ENCODE results near the gene ROMO1. TPM values are rescaled to one million over a fixed set of nuclear protein-coding genes. Genes with fewer than 3 reads are reported as not detected.
"Not testable (repeated sequence)": the region's sequence is repeated elsewhere in the genome, so short reads cannot be mapped to it uniquely, and the experiment has no call there.

Gene ROMO1
- total RNA-seq, 1 experiment from 2014 or later = 213 TPM

DNA sequence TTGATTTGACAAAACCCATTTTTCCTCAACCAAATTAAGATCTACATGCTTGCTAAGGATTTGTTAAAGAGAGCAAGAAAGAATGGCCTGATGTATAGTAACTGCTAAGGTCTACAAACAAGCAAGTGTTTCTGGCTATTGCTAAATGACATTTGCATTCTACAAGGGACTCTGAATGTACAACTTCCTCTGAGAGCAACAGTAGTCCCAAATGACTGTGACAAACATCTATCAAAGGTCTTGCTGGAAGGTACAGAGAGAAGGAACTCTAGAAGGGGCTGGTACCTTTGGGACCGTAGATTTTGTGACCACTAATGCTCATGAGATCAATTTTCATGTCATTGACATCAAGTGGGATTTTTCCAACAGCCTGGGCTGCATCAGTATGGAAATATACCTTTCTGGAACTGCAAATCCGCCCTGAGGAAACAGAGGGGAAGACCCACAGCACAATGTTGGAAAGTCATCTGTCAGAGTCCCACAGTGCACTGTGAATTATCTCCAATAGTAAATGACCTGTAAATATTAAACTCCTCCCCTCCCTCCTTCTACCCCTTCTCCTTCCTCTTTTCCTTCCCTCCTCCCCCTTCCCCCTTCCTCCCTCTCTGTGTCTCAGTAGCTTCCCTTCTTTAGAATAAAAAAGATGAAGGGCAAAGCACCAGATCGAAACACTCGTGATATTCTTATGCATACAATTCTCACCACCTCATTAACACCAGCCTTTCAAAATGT, 18.6 kb upstream of the ROMO1 start:
- DNase-seq (ENCODE audit: low read depth) = no peak

DNA sequence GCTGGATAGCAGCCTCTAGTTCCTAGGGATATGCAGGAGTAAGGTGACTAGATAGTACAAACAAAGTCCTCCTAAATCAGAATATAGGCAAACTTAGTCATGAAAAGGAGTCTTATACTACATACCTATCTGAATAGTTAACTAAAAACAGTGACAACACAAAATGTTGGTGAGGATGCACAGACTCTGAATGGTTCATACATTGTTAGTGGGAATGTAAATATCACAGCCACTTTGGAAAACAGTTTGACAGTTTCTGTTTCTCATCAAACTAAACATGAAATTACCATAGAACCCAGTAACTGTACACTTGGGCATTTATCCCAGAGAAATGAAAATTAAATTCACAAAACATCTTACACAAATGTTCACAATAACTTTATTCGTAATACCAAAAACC, 17.2 kb upstream of the ROMO1 start:
- no peak for DNase-seq (ENCODE audit: low read depth)

DNA sequence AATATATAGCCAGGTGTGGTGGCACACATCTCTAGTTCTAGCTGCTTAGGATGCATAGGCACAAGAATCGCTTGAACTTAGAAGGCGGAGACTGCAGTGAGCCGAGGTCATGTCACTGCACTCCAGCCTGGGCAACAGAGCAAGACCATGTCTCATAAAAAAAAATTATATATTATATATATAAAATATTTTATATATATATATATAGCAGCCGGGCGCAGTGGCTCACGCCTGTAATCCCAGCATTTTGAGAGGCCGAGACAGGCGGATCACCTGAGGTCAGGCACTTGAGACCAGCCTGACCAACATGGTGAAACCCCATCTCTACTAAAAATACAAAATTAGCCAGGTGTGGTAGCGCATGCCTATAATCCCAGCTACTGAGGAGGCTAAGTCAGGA, 13.8 kb upstream of the ROMO1 start:
- not testable (repeated sequence) for DNase-seq (ENCODE audit: low read depth)

DNA sequence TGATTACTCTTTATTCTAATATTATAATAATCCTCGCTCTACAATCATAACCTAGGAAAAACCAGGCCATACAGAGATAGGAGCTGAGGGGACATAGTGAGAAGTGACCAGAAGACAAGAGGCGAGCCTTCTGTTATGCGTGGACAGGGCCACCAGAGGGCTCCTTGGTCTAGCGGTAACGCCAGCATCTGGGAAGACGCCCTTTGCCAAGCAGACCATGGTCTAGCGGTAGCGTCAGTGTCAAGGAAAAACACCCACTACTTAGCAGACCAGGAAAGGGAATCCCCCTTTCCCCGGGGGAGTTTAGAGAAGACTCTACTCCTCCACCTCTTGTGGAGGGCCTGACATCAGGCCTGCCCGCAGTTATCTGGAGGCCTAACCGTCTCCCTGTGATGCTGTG, 12.3 kb upstream of the ROMO1 start:
- DNase-seq (ENCODE audit: low read depth) = peak; percentile 34

DNA sequence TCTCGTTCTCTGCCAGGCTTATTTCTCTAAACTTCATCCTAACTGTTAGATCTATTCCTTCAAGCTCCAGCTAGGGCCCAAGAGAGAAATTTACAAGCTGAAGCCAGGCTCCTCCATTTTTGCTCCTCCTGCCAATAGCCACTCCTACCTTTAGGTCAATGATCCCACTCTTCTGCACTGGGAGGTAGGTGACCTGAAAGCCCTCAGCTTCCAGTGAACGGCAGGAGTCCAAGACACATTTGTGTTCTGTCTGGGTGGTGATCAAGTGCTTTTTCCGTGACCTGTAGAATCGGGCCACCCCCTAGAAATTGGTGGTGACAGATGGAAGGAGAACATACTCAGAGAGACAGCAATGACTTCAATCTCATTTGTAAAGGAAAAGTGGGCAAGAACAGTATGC, 8.9 kb upstream of the ROMO1 start:
- DNase-seq (ENCODE audit: low read depth) = no peak

DNA sequence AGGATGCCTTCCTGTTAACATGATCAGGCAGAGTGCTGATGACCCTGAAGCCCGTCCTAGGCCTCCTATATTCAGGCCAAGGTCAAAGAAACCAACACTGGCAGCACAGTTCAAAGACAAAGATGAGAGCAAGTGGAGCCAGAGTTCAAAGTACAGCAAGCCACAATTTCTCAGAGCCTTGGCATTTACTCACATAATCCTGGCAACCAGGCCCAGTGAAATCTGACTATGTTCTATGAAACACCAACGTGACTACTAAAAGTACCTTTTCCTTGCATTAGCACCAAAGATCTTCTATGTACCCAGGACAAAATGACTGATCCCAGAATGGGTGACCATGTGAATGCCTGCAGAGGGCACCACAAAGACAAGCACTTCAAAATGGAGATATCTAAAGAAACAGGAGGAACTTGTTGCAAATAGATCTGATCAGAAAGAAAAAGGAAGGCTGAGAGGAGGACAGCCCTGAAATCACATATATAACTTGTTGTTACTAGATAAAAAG, 3.9 kb upstream of the ROMO1 start:
- DNase-seq (ENCODE audit: low read depth) = no peak

DNA sequence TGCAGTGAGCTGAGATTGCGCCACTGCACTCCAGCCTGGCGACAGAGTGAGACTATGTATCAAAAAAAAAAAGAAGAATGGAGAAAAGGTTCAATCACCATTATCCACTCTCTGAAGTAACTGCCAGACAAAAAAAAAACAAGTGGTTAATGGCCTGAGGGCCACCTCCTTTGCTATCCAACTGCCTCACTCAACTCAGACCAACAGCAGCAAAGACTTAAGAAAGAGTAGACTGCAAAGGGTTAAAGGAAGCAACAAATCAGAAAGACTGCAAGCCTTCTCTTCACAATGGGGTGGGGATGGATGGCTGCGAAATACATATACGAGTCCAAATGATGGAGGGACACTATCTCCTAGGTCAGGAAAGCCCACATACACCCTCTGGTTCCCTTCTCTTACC, 3.2 kb upstream of the ROMO1 start:
- DNase-seq (ENCODE audit: low read depth) = no peak

DNA sequence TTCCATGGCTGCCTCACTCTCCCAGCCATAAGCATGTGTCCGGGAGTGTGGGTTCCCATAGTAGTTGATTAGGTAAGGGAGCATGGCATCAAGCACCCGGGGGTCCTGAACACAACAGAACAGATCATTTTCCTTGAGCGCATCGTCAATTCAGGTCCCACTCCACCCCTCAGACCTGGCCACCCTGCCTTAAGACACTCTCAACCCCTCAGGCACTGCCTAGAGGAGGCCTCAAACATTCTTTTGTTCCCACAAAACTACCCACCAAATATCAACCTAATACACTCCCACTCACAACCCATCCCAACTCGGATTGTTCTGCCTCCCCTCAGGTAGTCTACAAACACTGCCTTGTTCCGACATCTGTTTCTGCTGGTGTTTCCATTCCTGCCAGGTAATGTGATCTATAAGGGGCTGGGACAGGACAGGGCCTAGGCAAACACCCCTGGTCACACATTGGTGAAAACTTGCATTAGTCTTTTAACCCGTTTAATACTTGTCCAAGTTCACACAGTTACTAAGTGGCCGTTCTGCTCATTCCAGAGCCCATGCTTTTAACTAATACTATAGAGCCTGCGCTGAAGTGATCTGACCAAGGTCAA, 1.4 kb upstream of the ROMO1 start:
- no peak for DNase-seq (ENCODE audit: low read depth)

DNA sequence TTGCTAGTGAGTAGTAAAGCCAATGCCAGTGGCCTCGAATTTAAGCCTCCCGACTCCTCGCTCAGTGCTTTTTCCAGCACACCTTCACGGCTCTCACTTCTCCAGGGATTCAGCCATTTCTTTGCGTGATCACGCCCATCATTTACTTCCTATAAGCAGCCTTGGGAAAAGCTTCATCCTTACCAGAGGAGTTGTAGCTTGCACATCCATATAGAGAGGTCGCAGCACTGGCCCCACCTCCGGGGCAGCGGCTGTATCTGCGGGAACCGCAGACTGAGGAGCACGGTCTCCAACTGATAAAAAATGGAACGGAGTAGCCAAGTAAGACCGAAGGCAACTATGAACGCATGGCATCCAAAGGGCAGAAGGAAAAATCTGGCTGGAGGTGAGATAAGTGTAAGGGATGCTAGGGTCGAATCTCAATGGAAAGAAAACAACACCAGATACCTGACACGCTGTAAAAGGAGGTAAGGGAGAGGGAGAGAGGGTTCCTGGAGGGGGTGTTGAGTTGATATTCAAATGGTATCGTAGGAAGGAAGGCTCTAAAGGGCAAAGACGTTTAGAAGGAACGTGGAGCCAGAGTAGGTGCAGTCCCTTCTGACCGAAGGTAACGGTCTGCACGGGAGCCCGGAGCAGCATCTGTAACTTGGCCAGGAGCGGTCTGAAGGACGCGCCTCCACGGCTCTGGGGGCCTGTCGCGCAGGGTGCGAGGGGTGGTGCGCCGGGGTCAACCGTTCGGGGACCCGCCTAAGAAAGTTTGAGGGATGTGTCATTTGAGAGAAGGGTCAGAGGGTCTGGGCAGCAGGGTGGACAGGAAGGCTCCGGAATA, 693 bp upstream of the ROMO1 start:
- no peak for DNase-seq (ENCODE audit: low read depth)

DNA sequence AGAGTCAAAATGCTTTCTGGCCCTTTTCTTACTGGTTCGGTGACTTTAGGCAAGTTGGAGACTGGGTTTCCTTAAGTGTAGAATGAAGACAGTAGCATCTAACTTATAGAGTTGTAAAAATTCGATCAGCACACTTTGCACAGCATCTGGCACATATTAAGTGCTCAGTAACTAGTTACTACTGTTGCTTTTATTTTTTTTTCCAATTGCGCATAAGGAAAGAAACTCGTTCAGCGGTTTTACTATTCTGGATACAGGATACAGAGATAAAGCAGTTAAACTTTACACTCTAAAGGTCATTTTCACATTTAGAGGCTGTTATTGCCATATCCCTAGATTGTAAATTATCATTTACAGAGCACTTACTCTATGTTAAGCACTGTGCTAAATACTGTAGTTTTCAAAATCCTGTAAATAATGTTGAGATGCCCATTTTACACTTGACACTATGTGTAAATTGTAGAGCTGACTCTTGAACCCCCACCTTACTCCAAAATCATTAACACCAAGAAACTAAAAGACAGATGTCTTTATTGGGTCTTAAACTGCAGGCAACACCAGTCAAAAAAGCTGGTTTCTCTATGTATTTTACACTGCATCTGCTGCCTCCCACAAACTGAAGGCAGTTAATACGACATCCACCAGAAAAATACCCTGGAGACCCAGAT, 886 bp downstream of the ROMO1 start:
- DNase-seq (ENCODE audit: low read depth) = no peak

DNA sequence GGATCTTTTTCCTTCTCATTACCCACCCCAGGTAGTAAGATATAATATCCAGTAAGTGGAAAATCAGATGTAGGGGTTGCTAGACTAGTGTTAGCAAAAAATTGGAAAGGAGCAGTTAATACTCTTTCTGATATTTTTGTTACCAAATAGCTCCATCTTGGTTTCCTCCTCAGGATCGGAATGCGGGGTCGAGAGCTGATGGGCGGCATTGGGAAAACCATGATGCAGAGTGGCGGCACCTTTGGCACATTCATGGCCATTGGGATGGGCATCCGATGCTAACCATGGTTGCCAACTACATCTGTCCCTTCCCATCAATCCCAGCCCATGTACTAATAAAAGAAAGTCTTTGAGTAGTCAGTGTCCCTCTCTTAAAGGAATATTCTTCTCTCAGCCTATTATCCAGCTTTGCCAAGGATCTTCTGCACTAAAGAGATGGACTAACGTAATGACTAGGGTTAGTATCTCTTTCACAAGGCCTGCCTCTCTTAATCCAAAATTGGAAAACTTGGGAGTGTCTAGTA, 1.5 kb downstream of the ROMO1 start:
- no peak for DNase-seq (ENCODE audit: low read depth)

DNA sequence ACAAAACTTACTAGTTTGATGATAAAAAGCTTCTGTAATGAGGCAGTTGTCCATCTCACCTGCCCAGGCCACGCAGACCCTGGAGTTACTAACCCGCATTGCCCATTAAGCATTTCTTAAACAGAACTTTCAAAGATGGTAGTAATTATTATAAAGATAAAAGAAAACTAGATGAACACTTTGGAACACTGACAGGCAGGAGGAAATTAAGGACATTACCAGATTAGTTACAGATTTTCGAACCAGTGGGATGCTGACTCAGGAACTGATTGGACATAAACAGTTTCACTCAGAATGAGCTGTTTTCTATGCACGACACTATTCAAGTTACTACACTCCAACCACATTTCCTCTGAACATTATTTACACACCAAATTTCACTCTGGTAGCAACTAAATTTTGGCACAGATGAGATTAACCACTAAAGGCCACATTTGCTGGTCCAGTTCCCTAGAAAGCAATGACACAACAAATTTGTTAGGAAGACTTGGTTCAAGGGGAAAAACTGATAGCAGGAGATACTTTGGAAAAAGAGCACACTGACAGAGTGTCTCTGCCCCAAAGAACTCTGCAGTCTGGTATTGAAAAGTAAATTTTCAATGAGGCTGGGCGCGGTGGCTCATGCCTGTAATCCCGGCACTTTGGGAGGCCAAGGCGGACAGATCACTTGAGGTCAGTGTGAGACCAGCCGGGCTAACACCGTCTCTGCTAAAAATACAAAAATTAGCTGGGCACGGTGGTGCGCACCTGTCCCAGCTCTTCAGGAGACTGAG, 3.0 kb downstream of the ROMO1 start:
- no peak for DNase-seq (ENCODE audit: low read depth)

DNA sequence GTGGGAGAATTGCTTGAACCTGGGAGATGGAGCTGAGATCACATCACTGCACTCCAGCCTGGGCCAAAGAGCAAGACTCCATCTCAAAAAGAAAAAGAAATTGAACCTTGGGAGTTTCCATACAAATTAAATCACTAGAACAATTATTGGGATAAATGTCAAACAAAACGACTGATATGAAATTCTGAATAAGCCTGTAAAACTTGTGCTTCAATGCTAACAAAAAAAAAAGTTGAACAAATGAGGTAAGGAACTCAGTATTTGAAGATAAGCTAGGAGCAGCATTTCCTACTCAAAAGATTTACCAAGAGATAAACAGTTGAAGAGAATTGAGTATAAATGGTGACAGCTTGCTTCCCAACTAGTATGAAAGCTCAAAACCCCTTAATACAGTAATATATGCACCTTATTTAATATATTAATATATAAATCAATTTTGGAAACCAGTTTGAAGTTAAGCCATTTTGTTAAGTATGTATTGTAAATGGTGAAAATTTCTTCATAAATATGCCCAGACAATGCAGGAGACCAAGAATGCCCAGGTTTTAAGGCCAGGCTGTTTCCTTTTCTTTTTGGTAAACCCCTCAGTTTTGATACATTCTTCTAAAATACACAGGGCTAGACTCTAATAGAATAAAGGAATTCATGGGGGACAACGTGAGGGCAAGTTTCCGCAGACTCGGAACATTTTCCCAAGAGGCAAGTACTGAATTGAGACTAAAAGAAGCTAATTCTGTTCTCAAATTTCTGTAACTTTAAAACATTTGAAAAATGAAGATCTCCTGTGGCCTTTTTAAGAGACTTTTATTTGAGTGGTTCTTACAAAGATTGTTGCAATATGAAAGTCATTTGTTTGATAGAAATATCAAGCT, 3.9 kb downstream of the ROMO1 start:
- DNase-seq (ENCODE audit: low read depth) = no peak

DNA sequence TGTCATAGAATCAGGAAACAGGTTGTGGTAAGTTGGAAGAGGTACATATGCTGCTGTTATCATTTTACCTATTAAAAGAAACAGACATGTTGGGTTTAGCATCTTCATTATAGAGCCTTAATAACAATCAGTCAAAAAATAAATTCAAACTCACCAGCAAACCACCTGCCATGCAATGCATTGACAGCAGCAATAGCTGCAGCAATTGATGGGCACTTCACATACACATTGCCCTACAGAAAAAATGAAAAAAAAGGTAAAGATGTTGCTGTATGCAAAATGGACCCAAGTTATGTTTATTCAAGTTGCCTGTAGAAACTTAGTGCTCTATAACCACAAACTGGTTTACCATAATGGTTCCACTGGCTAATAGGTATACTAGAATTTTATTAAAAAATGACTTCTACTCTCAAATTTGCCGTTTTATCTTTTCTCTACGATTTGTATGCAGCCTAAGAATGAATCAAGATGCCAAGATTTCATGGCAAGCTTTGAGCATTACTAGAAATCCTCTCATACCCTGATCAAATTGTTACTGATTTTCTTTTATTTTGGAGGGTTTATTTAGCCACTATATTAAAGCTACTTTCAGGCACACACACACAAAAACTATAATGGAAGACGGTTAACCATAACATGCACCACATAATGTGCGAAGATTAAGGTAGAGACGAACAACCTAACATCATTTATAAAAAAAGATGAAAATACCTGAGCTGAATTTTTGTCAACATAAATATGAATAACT, 5.5 kb downstream of the ROMO1 start:
- no peak for DNase-seq (ENCODE audit: low read depth)

DNA sequence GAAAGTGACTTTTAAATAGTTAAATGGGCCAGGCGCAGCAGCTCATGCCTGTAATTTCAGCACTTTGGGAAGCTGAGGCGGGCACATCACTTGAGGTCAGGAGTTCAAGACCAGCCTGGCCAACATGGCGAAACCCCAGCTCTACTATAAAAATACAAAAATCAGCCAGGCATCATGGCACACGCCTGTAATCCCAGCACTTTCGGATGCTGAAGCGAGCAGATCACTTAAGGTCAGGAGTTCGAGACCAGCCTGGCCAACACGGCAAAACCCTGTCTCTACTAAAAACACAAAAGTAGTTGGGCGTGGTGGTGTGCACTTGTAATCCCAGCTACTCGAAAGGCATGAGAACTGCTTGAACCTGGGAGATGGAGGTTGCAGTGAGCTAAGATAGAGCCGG, 6.7 kb downstream of the ROMO1 start:
- not testable (repeated sequence) for DNase-seq (ENCODE audit: low read depth)

DNA sequence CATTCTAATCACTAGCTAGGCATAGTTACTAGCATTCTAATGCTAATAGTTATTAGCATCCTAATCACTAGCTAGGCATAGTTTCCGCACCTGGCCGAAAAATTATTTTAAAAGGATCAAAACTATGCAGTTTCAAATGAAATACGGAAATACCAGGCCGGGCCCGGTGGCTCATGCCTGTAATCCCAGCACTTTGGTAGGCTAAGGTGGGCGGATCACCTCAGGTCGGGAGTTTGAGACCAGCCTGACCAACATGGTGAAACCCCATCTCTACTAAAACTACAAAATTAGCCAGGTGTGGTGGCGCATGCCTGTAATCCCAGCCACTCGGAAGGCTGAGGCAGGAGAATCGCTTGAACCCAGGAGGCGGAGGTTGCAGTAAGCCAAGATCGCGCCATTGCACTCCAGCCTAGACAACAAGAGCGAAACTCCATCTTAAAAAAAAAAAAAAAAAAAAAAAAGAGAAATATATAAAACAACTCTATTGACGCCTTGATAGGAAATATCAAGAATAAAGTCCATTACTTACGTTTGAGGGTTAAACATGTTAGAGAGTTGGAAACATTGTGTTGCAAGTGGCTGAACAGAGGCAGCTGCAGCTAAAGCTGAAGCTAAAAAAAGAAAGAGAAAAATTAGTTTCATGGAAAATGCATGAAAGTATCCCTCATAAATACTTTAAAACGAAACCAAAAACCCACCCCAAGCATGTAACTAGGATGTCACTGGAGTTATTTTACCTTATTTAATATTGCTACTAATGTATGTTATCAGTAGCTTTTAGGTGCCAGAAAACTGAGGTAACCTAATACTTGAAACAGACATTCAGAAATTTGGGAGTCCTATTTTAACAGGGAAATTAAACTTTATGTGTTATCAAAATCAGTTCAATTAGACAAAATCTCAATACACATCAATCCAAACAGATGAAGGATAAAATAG, 7.7 kb downstream of the ROMO1 start:
- not testable (repeated sequence) for DNase-seq (ENCODE audit: low read depth)

DNA sequence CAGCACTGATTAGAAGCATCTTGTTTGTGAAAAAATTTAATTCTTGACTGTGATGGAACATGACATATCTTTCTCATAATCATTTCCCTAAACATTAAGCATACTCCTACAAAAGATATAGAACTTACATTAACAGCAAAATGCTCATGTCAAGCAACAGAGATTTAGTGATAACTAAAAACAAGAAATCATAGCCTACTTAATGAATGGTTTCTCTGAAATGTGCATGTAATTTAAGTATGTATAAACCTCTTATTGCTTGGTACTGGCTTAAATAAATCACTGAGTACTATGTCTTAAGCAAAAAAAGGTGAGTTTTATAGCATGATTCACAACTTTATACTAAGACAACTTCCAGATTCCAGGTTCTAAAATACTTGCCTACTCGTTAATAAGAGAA, 9.3 kb downstream of the ROMO1 start:
- no peak for DNase-seq (ENCODE audit: low read depth)

DNA sequence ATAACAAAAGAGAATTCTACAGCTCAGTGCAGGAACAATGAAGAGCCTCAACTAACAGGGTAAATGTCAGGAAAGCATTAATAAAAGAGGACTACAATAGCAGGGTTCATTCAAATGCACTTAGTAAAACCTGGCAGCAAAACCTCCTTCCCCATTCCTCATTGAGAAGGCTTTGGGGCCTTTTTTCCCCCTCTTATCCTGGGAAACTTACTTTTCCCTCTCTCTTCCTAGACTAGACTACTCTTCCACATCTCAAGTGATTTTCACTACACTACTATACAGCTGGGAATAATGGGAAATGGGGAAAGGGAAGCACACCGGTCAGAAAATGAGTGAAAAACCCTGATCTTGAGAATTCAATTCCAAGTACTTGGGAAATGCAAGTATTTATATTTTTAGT, 10.1 kb downstream of the ROMO1 start:
- DNase-seq (ENCODE audit: low read depth) = no peak

Data from HT1080 (cell line).